RWPE2 (cell line): Measurements from ENCODE around the gene LAMC1.
A peak's percentile ranks its signal among the peaks of the same experiment; 100 is the strongest.

ENCODE experiments used
- ATAC-seq: fragments of 200-7000 bp; cut with Tn5 transposase; 3 replicates; pipeline ENCODE4 v1.9.1; 2021; ENCODE audit warnings: low read depth
- DNase-seq: peaks from one replicate; pipeline ENCODE4 v3.0.0-alpha.2; 2020; ENCODE audit warnings: low spot score
- H3K27ac ChIP-seq: fragments of 450-650 bp; 2 replicates; pipeline ENCODE4 v1.5.1; 2017; ENCODE audit warnings: mild to moderate bottlenecking; ENCODE audit not compliant: poor library complexity, severe bottlenecking
- H3K27me3 ChIP-seq: fragments of 250-450 bp; sonication (Bioruptor Pico); 2 replicates; pipeline ENCODE4 v1.5.1; 2021; ENCODE audit warnings: mild to moderate bottlenecking, moderate library complexity; ENCODE audit not compliant: insufficient read depth, poor library complexity, severe bottlenecking
- H3K36me3 ChIP-seq: fragments of 250-450 bp; sonication (Bioruptor Pico); 2 replicates; pipeline ENCODE4 v1.5.1; 2020; ENCODE audit warnings: low read depth, mild to moderate bottlenecking, moderate library complexity
- H3K4me1 ChIP-seq: fragments of 250-450 bp; sonication (Bioruptor Pico); 2 replicates; pipeline ENCODE4 v1.5.1; 2021; ENCODE audit warnings: mild to moderate bottlenecking, moderate library complexity; ENCODE audit not compliant: insufficient read depth, poor library complexity, severe bottlenecking
- H3K4me3 ChIP-seq: fragments of 250-450 bp; sonication (Bioruptor Pico); 2 replicates; pipeline ENCODE4 v1.5.1; 2021; ENCODE audit warnings: mild to moderate bottlenecking, moderate library complexity; ENCODE audit not compliant: severe bottlenecking
- H3K9me3 ChIP-seq: fragments of 250-450 bp; sonication (Bioruptor Pico); 2 replicates; pipeline ENCODE4 v1.5.1; 2021; ENCODE audit warnings: mild to moderate bottlenecking, moderate library complexity; ENCODE audit not compliant: severe bottlenecking
- TF ChIP-seq, protein P1 (sequence below): fragments of 450-650 bp; IDR thresholded peaks from one replicate; pipeline ENCODE4 v1.5.1; 2017; ENCODE audit warnings: mild to moderate bottlenecking, moderate library complexity; ENCODE audit not compliant: poor library complexity, severe bottlenecking

The LAMC1 gene

DNA sequence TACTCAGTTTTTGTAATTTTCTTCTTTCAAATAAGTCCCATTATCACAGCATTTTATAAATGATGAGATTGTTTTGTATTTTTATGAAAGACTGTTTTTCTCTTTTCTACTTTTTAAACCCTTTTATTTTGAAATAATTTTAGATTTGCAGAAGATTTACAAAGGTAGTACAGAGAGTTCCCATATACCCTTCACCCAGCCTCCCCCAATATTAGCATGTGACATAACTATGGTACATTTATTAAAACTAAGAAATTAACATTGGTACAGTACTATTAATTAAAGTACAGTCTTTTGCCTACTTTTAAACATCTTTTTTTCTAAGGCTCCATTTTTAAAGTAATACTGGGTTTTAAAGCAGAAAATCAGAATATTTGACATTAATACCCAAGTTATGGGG, 127.2 kb downstream of the LAMC1 start:
- Histone ChIP-seq H3K9me3 (no peaks in the 10 kb centered on the region), H3K36me3 (peaks cover 3% of the 10 kb centered on the region; the same call in 1 of the 2 replicates), H3K4me3 (no peak overlapping the region), H3K27ac (peak overlapping the region; percentile 22), H3K4me1 (peaks cover 8% of the 10 kb centered on the region), H3K27me3 (no peaks in the 10 kb centered on the region)
- TF ChIP-seq, protein P1, sequence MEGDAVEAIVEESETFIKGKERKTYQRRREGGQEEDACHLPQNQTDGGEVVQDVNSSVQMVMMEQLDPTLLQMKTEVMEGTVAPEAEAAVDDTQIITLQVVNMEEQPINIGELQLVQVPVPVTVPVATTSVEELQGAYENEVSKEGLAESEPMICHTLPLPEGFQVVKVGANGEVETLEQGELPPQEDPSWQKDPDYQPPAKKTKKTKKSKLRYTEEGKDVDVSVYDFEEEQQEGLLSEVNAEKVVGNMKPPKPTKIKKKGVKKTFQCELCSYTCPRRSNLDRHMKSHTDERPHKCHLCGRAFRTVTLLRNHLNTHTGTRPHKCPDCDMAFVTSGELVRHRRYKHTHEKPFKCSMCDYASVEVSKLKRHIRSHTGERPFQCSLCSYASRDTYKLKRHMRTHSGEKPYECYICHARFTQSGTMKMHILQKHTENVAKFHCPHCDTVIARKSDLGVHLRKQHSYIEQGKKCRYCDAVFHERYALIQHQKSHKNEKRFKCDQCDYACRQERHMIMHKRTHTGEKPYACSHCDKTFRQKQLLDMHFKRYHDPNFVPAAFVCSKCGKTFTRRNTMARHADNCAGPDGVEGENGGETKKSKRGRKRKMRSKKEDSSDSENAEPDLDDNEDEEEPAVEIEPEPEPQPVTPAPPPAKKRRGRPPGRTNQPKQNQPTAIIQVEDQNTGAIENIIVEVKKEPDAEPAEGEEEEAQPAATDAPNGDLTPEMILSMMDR = no peak
- DNase-seq = no peak
- ATAC-seq = no peak

DNA sequence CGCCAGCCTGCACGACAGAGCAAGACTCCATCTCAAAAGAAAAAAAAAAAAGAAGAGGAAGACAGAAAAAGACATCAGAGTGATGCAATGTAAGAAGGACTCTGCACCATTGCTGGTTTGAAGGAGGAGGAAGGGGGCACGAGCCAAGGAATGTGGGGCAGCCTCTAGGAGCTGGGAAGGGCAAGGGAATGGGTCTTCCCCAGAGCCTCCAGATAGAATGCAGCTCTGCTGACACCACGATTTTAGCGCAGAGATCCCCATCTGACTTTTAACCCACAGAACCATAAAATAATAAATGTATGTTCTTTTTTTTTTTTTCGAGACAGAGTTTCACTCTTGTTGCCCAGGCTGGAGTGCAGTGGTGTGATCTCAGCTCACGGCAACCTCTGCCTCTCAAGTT, 129.0 kb downstream of the LAMC1 start:
- DNase-seq (no peak), ATAC-seq (no peak)
- no peak overlapping the region for H3K4me3 ChIP-seq
- H3K36me3 ChIP-seq = peaks cover 3% of the 10 kb centered on the region; the same call in 1 of the 2 replicates
- TF ChIP-seq, protein P1 = no peak
- no peaks in the 10 kb centered on the region for H3K27me3 ChIP-seq
- H3K4me1 ChIP-seq = peaks cover 11% of the 10 kb centered on the region
- no peaks in the 10 kb centered on the region for H3K9me3 ChIP-seq
- no peak overlapping the region for H3K27ac ChIP-seq

DNA sequence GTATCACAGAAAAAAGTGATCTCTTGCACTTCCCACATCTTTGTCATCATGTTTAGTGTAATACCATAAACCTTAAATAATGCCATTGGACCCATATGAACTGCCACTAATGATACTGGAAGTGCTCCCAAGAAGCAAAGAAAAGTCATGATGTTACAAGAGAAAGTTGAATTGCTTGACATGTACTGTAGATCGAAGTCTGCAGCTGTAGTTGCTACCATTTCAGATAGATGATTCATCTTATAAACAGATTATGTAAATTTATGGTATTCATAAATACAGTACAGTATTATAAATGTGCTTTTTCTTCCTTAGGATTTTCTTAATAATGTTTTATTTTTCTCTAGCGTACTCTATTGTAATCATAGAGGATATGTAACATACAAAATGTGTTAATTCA, 132.7 kb downstream of the LAMC1 start:
- TF ChIP-seq, protein P1 = no peak
- no peak overlapping the region for H3K4me3 ChIP-seq
- H3K36me3 ChIP-seq = no peaks in the 10 kb centered on the region; the same call in 1 of the 2 replicates
- peak overlapping the region; percentile 16 for H3K27ac ChIP-seq
- H3K4me1 ChIP-seq = peaks cover 24% of the 10 kb centered on the region
- ATAC-seq (no peak), DNase-seq (no peak)
- no peaks in the 10 kb centered on the region for H3K9me3 ChIP-seq
- H3K27me3 ChIP-seq = no peaks in the 10 kb centered on the region

DNA sequence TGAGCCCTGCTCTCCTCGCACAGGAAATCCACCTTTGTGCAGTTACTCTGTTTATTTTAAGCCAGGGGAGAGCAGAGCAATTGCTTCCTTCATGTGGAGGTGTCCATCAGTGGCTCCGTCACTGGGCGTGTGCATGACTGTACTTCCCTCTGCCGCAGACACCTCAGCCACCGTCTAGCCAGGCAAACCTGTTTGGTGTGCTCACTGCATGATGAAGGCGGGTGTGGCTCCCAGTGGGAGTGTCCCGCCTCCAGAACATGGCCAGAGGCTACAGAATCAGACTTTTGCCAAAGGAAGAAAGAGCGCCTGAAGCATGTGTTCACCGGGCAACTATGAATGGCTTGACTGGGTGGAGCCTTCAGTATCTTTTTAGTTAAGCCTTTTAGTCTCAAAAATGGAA, 136.7 kb downstream of the LAMC1 start:
- Histone ChIP-seq H3K36me3 (no peaks in the 10 kb centered on the region), H3K27ac (peak overlapping the region; percentile 100), H3K27me3 (no peaks in the 10 kb centered on the region), H3K4me1 (peaks cover 64% of the 10 kb centered on the region), H3K9me3 (no peaks in the 10 kb centered on the region), H3K4me3 (no peak overlapping the region)
- ATAC-seq (peak; percentile 83), DNase-seq (peak; percentile 99)
- TF ChIP-seq, protein P1 = no peak

DNA sequence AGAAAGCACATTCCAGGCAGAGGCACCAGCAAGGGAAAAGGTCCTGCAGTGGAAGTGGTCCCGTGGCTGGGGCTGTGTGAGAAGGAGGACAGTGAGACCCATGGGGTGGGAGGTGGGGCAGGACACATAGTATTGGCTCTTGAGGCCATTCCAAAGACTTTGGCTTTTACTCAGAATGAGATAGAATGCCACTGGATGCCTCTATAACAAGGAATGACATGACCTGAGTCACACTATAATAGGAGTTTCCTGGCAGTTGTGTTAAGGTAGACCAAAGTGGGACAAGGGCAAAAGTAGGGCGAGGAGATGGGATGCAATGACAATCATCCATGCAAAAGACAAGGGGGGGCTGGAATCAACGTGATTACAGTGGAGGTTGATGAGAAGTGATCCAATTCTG, 138.2 kb downstream of the LAMC1 start:
- TF ChIP-seq, protein P1 = no peak
- H3K4me3 ChIP-seq = no peak overlapping the region
- H3K4me1 ChIP-seq = peaks cover 74% of the 10 kb centered on the region
- H3K9me3 ChIP-seq = no peaks in the 10 kb centered on the region
- DNase-seq (no peak), ATAC-seq (no peak)
- peak overlapping the region; percentile 100 for H3K27ac ChIP-seq
- H3K27me3 ChIP-seq = no peaks in the 10 kb centered on the region
- H3K36me3 ChIP-seq = no peaks in the 10 kb centered on the region
